ENCODE results near the gene PFKFB3.

The PFKFB3 gene

GRCh38 chr10:6213908-6214307 lies 11.2 kb downstream of the PFKFB3 start:
- H3K4me3 ChIP-seq (ENCODE audit: control insufficient read depth, low read depth, low read length) = no peak overlapping the region
- DNase-seq (ENCODE audit: low read depth) = no peak
- TF ChIP-seq CTCF (IDR thresholded peaks at IDR 0.05; ENCODE audit: control insufficient read depth, insufficient read depth, low read depth, low read length, missing control alignments) = no peak

GRCh38 chr10:6214612-6215011 lies 11.9 kb downstream of the PFKFB3 start:
- TF ChIP-seq CTCF (IDR thresholded peaks at IDR 0.05; ENCODE audit: control insufficient read depth, insufficient read depth, low read depth, low read length, missing control alignments) = no peak
- no peak overlapping the region for H3K4me3 ChIP-seq (ENCODE audit: control insufficient read depth, low read depth, low read length)
- no peak for DNase-seq (ENCODE audit: low read depth)

GRCh38 chr10:6215241-6215640 lies 12.5 kb downstream of the PFKFB3 start:
- no peak for TF ChIP-seq CTCF (IDR thresholded peaks at IDR 0.05; ENCODE audit: control insufficient read depth, insufficient read depth, low read depth, low read length, missing control alignments)
- H3K4me3 ChIP-seq (ENCODE audit: control insufficient read depth, low read depth, low read length) = no peak overlapping the region
- no peak for DNase-seq (ENCODE audit: low read depth)

- no peak for TF ChIP-seq CTCF (IDR thresholded peaks at IDR 0.05; ENCODE audit: control insufficient read depth, insufficient read depth, low read depth, low read length, missing control alignments)
- no peak overlapping the region for H3K4me3 ChIP-seq (ENCODE audit: control insufficient read depth, low read depth, low read length)
- DNase-seq (ENCODE audit: low read depth) = no peak
These were observed 13.2 kb downstream of the PFKFB3 start for GRCh38 chr10:6215683-6216484.

- H3K4me3 ChIP-seq (ENCODE audit: control insufficient read depth, low read depth, low read length) = no peak overlapping the region
- TF ChIP-seq CTCF (IDR thresholded peaks at IDR 0.05; ENCODE audit: control insufficient read depth, insufficient read depth, low read depth, low read length, missing control alignments) = no peak
- no peak for DNase-seq (ENCODE audit: low read depth)
These were observed 14.2 kb downstream of the PFKFB3 start for GRCh38 chr10:6216916-6217315.

- DNase-seq (ENCODE audit: low read depth) = no peak
- no peak overlapping the region for H3K4me3 ChIP-seq (ENCODE audit: control insufficient read depth, low read depth, low read length)
- TF ChIP-seq CTCF (IDR thresholded peaks at IDR 0.05; ENCODE audit: control insufficient read depth, insufficient read depth, low read depth, low read length, missing control alignments) = no peak
These were observed 14.9 kb downstream of the PFKFB3 start for GRCh38 chr10:6217611-6218010.

Measured in AG09309 (cell line).